CD4-positive, alpha-beta T cell (primary cell): ENCODE results near the gene C10orf95. TPM values are rescaled to one million over a fixed set of nuclear protein-coding genes. Genes with fewer than 3 reads are reported as not detected.

Experiments used
- ATAC-seq: fragments of 200-7000 bp; cut with Tn5 transposase; one replicate; pipeline ENCODE4 v1.10.0; 2022; ENCODE audit warnings: mild to moderate bottlenecking; ENCODE audit not compliant: poor library complexity
- CTCF ChIA-PET: fragments of 350-600 bp; sonication (Branson Sonifier 250); formaldehyde crosslinking; loops from one replicate; lab custom pipeline; 2021; ENCODE audit warnings: antibody characterized with exemption, inconsistent platforms; lab: Charles Lee
- POLR2A ChIA-PET: fragments of 350-600 bp; sonication (Branson Sonifier 250); formaldehyde crosslinking; loops from one replicate; lab custom pipeline; 2021; ENCODE audit warnings: antibody characterized with exemption, inconsistent platforms; lab: Charles Lee
- DNase-seq, 14 experiments: peaks; one replicate each; pipeline ENCODE4 v3.0.0-alpha.2; 2013 to 2020; ENCODE audit warnings: mixed read lengths in 2 of 14
- H3K27ac ChIP-seq, 2 donors: one replicate each; pipeline versions ENCODE4 v1.5.1 to v1.7.0; 2013; ENCODE audit warnings: low read length in 2 of 2, low read depth in 1 of 2, mild to moderate bottlenecking in 1 of 2
- H3K27me3 ChIP-seq, 2 experiments: 1 replicate in 1 of 2; 2 replicates in 1 of 2; pipeline versions ENCODE4 v1.6.1 to v1.7.0; 2013; ENCODE audit warnings: low read length in 2 of 2, control low read depth in 1 of 2, mild to moderate bottlenecking in 1 of 2, moderate library complexity in 1 of 2; ENCODE audit not compliant: insufficient read depth in 2 of 2, control insufficient read depth in 1 of 2
- H3K36me3 ChIP-seq: one replicate; pipeline ENCODE4 v1.6.1; 2013; ENCODE audit warnings: low read length, control low read depth; ENCODE audit not compliant: insufficient read depth
- H3K4me1 ChIP-seq: one replicate; pipeline ENCODE4 v1.6.1; 2013; ENCODE audit warnings: low read length, control low read depth; ENCODE audit not compliant: insufficient read depth
- H3K4me3 ChIP-seq: one replicate; pipeline ENCODE4 v1.5.1; 2013; ENCODE audit warnings: mild to moderate bottlenecking, low read length, moderate library complexity
- H3K9me3 ChIP-seq, 2 experiments: 1 replicate in 1 of 2; 2 replicates in 1 of 2; pipeline versions ENCODE4 v1.6.1 to v1.7.0; 2013; ENCODE audit warnings: low read length in 2 of 2, mild to moderate bottlenecking in 2 of 2, control low read depth in 1 of 2, moderate library complexity in 1 of 2; ENCODE audit not compliant: control insufficient read depth in 1 of 2, insufficient read depth in 1 of 2
- H3K27ac Mint-ChIP-seq: one replicate; pipeline ENCODE4 v1.8.0; 2020; ENCODE audit warnings: mixed read lengths
- H3K27me3 Mint-ChIP-seq: one replicate; pipeline ENCODE4 v1.8.0; 2021; ENCODE audit warnings: mixed read lengths
- H3K36me3 Mint-ChIP-seq: one replicate; pipeline ENCODE4 v1.8.0; 2021; ENCODE audit warnings: low read depth, mixed read lengths
- H3K4me1 Mint-ChIP-seq: one replicate; pipeline ENCODE4 v1.8.0; 2021; ENCODE audit warnings: low read depth, mixed read lengths
- H3K4me3 Mint-ChIP-seq: one replicate; pipeline ENCODE4 v1.8.0; 2020; ENCODE audit warnings: mild to moderate bottlenecking, mixed read lengths
- H3K9me3 Mint-ChIP-seq: one replicate; pipeline ENCODE4 v1.8.0; 2020; ENCODE audit warnings: mixed read lengths
- CTCF ChIP-seq: fragments of 200-600 bp; IDR thresholded peaks from one replicate; pipeline ENCODE4 v1.8.0; 2022; ENCODE audit warnings: antibody characterized with exemption, mild to moderate bottlenecking
- intact Hi-C, 2 experiments: fragments of 100-400 bp; cut with DNase I in 1 of 2; cut with micrococcal nuclease in 1 of 2; formaldehyde crosslinking; loops; one replicate each; pipeline versions ENCODE4 v1.15.1 to v1.9.0; 2023 to 2025; cut with DNase I, micrococcal nuclease
- total RNA-seq, 174 experiments: library from RNA in 2 of 174; stranded (reverse) in 2 of 174; gene quantifications; one replicate each; pipeline ENCODE4 v1.2.3 and lab custom pipeline; 2021 to 2026

Gene C10orf95
- total RNA-seq, 2 experiments from 2014 or later: 0.16 to 0.28 TPM

DNA sequence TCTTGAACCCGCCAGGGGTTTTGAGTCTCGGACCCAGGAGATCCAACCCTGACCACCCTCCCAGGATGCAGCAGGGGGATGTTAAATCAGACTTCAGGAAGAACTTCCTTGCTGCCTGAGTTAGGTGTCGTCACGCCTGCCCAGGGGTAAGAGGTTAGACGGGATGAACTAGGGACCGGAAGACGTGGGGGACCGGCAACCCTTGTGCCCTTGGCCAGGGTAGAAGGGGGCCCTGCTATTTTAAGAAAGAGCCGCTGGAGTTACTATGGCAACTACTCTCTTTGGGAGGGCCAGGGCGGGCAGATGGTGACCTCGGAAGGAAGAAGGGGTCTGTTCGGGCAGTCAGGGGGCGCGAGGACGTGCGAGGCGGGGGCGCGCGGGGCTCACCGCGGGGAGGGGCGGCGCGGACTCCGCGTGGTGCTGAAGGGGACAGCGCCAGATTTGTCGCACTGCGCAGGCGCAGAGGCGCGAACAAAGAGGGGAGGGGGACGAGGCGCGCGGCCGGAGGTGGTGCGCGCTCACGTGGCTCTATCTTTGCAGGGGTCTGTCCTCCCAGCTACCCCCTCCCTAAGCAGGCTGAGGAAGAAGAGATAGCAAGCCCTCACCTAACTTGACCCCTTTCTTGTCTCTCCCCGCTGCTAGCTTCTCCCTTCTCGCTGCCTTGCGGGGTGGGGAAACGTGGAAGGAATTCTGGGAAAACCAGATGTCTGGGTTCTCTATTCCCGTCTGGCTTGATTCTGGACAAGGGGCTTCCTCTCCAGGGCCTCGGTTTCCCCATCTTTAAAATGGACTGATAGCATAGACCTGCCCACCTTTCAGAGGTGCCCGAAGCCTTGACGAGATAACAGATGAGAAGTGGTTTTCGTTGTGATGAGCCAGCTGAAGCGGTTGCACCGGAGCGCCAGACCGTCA is 31.8 kb downstream of the C10orf95 start:
- no peak overlapping the region for H3K27ac ChIP-seq
- no peak overlapping the region for H3K27ac Mint-ChIP-seq
- H3K9me3 Mint-ChIP-seq: no peaks in the 10 kb centered on the region
- H3K4me3 Mint-ChIP-seq: peak overlapping the region; percentile 99
- peaks cover 47% of the 10 kb centered on the region for H3K4me1 ChIP-seq
- H3K27me3 Mint-ChIP-seq: peaks cover 32% of the 10 kb centered on the region
- H3K4me3 ChIP-seq: peak overlapping the region; percentile 83
- ATAC-seq (peak; percentile 21), DNase-seq (peak; percentile 52 to 84 (median 68))
- peaks cover 22% of the 10 kb centered on the region for H3K36me3 Mint-ChIP-seq
- peaks cover 22% of the 10 kb centered on the region in 2 experiments for H3K27me3 ChIP-seq
- H3K9me3 ChIP-seq: peaks cover 0 to 11% of the 10 kb centered on the region in 2 experiments
- H3K36me3 ChIP-seq: peaks cover 12% of the 10 kb centered on the region
- H3K4me1 Mint-ChIP-seq: peaks cover 34% of the 10 kb centered on the region
- no peak for TF ChIP-seq CTCF
- intact Hi-C loops: loop anchor here (2.0 to 5.0 kb wide), 5 partner anchors 23 to 83 kb away; partner anchors contain the start of genes ACTR1A (in 1 of the 2), NFKB2 (in 1 of the 2) and SUFU (in 1 of the 2)
- POLR2A ChIA-PET: interaction anchor here (0.9 to 5.6 kb wide), 13 partner anchors 9 to 601 kb away, joined by 3 to 94 read pairs (median 28); partner anchors contain the start of genes ACTR1A, C10orf95, CNNM2 and CUEDC2
- CTCF ChIA-PET: interaction anchor here (0.7 to 3.9 kb wide), 6 partner anchors 13 to 84 kb away, joined by 4 to 26 read pairs (median 8); partner anchors contain the start of genes C10orf95, NFKB2 and SUFU

- ATAC-seq: no peak
- H3K27ac Mint-ChIP-seq: no peak within 1 kb of the TSS
These were observed 32.6 kb downstream of the C10orf95 start, which contains the start of gene PSD for GRCh38 chr10:102418622-102419268. Gene PSD, minus strand, starts transcription at chr10:102418785. Its CDS starts 1,747 bp downstream, at chr10:102417038.

More at GRCh38 chr10:102418622-102419268, 32.6 kb downstream of the C10orf95 start, which contains the start of gene PSD:
- ChIA-PET CTCF (interaction anchor here (1.0 kb wide), 1 partner anchor 60 kb away, joined by 3 read pairs; no protein-coding TSS in a partner anchor), POLR2A (no interaction called here)
- H3K9me3 Mint-ChIP-seq: no peaks in the 10 kb centered on the region
- H3K36me3 Mint-ChIP-seq: peaks cover 14% of the 10 kb centered on the region
- DNase-seq: peak in 1 of 14 experiments; percentile 39
- peak within 1 kb of the TSS; percentile 83 for H3K4me3 ChIP-seq
- peaks cover 37% of the 10 kb centered on the region for H3K27me3 Mint-ChIP-seq
- peaks cover 46% of the 10 kb centered on the region for H3K4me1 ChIP-seq
- H3K4me3 Mint-ChIP-seq: peak within 1 kb of the TSS; percentile 99
- peaks cover 4% of the 10 kb centered on the region for H3K36me3 ChIP-seq
- no peak within 1 kb of the TSS for H3K27ac ChIP-seq
- peaks cover 22% of the 10 kb centered on the region in 2 experiments for H3K27me3 ChIP-seq
- peaks cover 34% of the 10 kb centered on the region for H3K4me1 Mint-ChIP-seq
- peaks cover 0 to 11% of the 10 kb centered on the region in 2 experiments for H3K9me3 ChIP-seq
- no peak for TF ChIP-seq CTCF
- intact Hi-C loops: loop anchor here in 1 of 2 experiments (2.0 to 5.0 kb wide), 2 partner anchors 42 to 56 kb away; no protein-coding TSS in a partner anchor
